GM19372 (cell line): ENCODE measurements around the gene RABAC1.
"Not testable (repeated sequence)": the region's sequence is repeated elsewhere in the genome, so short reads cannot be mapped to it uniquely, and the experiment has no call there.

Source experiments
- ATAC-seq: cut with Tn5 transposase; IDR thresholded peaks from one replicate; pipeline ENCODE4 v1.9.1; 2021; ENCODE audit warnings: mild to moderate bottlenecking, low read depth, moderate library complexity; ENCODE audit not compliant: unreplicated experiment

The RABAC1 gene, protein sequence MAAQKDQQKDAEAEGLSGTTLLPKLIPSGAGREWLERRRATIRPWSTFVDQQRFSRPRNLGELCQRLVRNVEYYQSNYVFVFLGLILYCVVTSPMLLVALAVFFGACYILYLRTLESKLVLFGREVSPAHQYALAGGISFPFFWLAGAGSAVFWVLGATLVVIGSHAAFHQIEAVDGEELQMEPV

DNA sequence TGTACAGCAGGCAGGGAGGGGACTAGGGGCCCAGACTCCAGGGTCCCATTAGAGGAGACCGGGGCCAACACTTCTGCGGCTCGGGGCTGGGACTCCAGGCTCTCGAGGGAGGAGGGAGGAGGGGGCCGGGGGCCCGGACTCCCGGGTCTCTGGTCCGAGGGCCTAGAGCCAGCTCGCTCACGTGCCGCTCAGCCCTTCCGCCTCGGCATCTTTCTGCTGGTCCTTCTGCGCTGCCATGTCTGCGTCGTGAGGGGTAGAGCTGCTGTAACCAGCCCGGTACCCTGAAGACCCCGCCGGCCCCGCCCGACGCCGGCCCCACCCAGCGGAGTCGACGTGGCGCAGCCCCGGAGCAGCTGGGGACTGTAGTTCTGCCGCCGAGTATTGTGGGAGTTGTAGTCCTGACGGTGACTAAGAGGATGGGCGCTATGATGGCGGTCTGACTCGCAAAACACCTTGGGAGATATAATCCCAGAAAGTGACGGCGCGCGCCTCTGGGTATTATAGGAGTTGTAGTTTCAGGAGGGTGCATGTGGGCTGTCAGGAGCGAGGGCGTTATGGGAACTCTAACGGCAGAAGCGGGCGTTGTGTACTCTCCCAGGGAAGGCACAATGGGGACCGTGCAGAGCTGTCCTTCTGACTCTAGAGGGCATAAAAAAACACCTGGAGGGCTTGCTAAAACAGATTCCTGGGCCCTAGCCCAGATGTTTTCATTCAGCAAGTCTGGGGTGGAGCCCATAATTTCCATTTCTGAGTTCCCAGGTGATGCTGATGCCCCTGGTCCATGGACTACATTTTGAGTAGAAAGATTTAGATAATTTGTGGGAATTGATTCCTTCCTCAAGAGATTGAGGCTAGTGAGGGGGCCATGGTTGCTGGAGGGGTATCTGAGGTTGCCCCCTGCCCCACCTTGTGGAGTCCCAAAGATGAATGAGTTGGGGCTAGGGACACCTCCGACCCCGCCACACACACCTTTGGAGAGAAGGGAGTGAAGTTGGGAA is at the start of gene RABAC1:
RABAC1 (minus strand) TSS at position 266 of the 998 bp plus-strand sequence; CDS start at position 237, 29 bp downstream.
- peak; percentile 74 for ATAC-seq

DNA sequence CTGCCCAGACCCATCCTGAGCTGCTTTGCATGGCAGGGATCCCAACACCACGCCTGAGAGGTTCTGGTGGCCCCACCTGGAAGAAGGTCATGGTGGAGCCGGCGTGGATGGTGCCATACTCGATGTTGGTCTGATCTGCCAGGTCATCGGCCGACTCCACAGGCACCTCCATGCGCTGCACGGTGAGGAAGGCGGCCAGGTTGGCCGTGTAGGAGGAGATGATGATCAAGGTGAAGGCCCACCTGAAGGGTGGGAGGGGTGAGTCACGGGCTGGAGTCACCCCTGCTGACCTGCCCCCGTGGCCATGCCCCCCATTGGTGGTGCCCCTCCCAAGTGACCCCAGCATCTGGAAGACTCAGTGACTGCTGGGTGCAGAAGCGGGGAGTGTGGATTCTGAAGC is 47.4 kb upstream of the RABAC1 start:
- ATAC-seq: no peak

DNA sequence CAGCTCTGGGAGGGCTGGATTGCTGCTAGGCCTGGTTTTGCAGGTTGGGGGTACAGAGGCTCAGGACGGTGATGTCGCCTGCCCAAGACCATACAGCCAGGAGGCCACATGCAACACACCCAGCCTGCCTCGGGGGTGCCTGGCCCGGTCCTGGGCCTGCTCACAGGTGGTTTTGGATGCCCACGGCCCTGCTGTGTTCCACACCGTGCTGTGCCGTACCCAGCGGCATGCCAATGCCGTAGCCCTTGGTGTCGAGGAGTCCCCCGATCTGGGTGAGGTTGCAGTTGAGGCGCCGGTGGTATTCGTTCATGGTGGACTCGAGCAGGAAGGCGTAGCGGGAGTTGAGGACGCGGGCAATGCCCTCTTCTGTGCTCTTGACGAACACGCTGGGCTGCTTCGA is 46.4 kb upstream of the RABAC1 start:
- no peak for ATAC-seq

DNA sequence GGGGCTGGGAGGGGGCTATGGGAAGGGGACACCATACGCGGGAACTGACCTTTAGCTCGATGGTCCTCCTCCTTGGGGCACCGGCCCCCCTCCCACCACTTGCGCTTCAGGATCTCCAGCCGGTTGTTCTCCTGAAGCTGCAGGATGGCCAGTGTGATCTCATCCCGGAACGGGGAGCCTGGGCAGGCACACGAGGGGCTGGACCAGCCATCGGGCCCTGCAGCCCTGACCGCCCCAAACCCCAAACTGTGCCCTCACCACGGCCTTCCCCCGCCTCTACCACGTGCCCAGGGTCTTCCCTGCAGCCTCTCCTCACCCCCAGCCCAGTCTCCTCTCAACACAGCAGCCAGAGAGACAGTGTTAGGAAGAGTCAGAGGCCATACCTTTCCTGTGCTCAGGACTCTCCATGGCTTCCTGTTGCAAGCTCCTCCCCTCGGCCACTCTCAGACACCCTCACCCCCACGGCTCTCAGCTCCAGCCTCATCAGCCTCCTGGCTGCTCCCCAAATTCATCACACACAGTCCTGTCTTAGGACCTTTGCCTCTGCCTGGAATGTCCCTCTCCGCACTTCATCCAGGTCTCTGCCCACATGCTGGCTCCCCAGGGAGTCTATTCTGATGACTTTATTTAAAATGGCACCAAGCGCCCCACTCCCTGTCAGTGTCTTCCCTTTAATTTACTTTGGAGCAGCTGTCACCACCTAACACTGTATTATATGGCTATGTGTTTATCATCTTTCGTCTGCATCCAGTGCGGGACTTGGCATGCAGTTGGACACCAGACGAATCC is 44.6 kb upstream of the RABAC1 start:
- ATAC-seq: no peak

DNA sequence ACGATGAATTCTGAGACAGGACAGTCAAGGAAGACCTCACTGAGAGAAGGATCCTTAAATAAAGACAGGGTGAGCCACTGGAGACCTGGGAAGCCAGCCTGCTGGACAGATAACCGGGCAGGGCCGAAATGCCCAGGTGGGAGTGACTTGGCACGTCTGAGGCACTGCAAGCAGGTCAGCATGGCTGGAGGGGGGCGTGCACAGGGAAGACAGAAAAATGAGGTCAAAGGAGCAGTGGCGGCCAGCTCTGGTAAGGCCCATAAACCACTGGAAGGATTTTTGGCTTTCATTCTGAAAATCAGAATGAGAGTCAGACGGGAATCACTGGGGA is 40.7 kb upstream of the RABAC1 start:
- no peak for ATAC-seq

DNA sequence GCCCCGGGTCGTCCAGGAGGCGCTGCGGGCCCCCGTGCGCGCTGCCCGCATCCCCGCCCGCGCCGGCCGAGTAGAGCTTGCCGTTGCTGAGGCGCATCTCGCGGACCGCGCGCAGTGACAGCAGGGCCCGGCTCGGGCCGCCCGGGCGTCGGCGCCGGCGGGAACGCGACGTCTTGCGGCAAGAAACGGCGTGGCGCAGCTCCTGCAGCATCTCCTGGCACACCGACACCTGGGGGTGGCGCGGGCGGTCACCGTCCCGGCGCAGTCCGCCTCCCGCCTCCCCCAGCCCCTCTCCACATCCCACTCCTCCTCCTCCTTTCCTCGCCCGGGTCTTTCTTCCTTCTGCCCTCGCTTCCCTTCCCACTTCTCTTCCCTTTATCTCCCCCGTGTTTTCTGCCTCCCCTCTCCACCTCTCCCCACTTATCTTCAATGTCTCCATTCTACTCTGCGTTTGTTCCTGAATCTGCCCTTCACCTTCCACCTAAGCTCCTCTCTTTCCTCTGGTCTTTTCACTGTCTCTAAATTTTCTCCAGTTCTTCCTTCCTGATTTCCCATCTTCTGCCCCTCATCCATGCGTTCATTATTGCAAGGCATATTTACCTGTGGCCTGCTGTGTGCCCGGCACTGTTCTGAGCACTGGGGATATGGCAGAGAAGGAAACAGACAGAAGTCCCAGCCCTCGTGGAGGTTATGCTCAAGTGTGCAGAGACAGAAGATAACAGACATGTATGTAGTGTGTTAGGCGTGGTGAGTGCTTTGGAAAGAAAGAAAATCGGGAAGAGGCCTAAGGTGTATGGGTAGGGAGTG is 40.2 kb upstream of the RABAC1 start:
- no peak for ATAC-seq

DNA sequence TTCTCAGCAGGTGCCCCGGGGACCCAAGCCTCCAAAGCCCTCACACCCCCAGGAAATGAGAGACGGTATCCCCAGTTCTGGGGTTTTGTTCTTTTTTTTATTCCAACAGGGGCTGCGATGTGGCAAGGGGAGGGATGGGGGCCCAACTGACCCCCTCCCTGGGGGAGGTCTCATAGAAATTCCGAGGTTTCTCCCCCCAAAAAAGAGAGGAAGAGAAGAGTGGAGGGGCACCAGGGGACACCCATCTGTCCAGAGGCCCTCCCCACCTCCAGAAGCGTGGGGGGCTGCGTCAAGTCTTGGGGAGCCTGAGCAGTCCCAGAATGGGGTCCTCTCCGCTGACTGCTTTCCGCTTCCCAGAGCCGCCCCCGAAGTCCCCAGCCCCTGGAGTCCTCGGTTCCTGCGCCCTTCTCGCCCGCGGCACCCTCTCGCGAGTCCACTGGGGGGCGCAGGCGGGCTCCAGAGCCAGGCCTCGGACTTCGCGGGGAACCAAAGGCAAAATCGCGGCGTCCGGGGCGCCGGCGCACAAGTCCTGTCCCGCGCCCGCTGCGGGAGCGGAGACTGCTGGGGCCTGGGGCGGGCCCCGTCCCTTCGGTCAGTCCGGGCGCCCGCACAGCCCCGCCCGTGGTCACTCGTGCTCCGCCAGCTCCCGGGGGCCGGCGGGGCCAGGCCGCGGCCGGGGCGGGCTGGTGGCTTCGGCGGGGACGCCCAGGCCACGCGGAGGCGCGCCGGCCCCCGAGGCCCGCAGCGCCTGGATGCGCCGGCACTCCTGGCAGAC is 39.3 kb upstream of the RABAC1 start:
- ATAC-seq: no peak

DNA sequence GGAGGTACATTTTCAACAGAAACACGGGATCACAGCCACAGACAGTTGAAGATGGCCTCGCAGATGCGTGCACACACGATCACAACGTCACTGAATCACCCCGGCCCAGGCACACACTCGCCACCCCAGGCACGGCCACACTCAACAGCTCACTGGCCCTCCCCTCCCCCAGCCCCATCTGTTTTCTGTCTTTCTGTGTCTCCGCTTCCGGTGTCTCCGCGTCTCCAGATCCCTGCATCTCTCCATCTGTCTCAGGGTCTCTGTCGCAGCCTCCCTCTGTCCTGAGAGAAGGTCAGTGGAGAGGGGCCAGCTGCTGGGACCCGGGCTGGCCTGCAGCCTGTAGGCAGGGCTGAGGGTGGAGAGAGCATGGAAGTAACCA is 38.7 kb upstream of the RABAC1 start:
- ATAC-seq: no peak

DNA sequence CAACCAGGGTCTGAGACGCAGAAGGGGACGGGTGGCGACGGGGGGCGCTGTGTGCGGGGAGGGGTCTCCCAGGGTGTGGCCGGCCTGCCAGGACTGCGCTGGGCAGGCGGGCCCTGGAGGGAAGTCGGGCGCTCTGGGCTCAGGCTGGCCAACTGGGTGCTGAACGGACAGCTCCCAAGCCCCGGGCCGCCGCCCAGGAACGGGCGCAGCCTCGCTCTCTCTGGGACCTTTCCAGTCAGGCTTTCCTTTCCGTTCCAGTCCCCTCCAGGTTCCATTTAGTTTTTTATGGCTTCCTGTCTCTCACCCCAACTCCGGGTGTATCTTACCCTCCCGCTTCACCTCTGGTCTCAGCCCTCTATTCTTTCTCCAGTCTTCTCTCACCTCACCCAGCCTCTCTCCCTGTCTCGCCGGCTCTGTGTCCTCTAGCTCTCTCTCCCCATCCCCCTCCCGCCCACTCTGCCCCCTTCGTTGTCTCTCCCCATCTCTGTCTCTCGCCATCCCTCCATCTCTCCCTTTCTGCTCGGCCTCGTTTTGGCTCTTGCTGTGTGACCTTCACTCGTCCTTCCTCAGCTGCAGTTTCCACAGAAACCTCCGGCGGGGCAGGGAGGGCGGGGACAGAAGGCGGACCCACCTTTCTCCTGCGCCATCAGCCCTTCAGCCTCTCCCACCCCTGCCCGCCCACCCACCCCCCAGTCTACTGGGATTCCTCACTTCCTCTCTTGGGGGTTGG is 38.2 kb upstream of the RABAC1 start:
- ATAC-seq: no peak

DNA sequence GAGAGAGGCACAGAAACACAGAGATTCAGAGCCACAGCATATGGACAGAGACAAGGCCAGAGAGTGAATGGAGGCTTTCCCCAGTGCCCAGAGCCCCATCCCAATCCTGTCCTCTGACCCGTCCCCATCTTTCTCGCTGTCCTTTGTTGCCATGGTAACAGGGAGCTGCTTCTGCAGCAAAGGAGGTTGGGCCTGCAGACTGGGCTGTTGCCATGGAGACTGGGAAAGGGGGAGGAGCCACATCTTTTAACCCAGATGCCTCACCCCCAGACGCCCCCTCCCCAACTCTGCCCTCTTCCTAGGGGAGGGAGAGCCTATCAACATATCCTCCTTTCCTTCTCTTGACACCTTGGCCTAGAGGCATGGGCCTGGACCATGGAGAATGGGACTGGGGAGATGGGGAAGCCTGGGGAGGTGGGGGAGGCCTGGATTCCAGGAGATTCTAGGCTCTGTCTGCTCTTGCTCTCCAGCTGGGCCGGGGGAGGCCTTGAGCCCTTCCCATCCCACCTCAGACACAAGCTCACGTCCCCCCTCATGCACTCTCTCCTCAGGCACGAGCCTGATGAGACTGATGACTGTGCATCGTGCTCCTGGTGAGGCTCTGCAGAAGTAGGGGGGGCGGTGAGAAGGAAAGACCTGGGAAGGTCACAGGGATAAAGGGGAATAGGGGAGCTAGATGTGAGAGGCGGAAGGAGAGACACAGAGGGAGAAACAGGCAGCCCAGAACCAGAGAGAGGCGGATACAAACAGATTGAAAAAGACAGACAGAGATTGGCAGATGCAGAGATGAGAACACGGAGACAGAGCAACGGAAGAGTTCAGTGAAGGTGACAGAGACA is 37.1 kb upstream of the RABAC1 start:
- ATAC-seq: no peak

DNA sequence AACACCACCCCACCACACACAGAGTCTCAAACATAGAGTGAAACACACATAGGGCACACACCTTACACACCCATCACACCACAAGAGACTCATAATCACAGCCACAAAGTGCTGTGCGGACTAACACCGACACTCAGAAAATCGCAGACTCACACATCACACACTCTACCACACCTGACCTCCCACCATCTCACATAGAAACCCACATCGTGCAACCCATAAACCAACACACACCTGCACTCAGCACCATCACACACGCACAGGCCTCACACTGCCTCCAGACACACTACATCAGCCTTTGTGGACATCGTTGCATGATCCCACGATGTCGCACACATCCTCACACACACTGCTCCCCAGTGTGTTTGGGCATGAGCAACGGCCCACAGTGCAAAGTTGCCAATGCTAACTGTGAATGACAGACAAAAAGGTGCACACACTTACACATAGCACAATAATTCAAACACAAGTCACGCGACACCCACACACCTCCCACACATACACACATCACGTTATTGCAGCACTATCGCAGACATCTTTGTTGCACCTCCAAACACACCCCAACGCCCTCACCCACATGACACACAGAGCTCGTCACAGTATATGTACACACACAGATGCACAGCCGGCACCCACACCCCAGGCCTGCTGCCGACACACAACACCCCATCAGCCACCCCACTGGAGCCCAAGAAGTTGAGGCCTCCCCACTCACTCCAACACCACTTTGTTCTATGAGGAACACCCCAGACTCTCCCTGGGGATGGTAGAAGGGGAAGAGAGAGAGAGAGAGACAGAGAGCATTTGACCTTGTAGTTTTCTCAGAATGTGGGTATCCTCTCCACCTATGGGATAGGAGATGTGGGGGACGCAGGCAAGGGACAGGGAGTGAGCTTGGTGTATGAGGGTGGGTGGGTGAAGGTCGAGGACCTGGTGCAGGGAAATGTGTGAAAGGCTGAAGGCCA is 36.2 kb upstream of the RABAC1 start:
- ATAC-seq: no peak

DNA sequence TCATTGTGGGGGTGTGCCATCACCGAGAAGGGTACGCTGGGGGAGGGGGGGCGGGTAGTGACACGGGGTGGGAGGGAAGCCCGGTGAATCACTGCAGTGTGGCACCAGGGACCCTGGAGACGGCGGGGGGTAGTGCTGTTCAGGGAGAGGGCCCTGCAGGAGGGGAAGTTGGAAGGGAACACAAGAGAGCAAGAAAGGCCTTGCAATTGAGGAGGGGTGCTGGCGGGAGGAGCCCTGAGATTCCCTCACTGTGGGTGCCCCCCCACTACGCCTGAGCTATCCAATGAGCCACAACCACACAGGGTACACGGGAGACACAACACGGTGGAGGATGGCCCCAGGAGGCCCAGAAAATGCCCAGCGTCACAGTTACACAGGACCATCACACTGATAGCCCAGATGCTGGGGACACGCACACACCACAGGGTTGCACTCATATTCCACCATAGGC is 35.4 kb upstream of the RABAC1 start:
- ATAC-seq: no peak

DNA sequence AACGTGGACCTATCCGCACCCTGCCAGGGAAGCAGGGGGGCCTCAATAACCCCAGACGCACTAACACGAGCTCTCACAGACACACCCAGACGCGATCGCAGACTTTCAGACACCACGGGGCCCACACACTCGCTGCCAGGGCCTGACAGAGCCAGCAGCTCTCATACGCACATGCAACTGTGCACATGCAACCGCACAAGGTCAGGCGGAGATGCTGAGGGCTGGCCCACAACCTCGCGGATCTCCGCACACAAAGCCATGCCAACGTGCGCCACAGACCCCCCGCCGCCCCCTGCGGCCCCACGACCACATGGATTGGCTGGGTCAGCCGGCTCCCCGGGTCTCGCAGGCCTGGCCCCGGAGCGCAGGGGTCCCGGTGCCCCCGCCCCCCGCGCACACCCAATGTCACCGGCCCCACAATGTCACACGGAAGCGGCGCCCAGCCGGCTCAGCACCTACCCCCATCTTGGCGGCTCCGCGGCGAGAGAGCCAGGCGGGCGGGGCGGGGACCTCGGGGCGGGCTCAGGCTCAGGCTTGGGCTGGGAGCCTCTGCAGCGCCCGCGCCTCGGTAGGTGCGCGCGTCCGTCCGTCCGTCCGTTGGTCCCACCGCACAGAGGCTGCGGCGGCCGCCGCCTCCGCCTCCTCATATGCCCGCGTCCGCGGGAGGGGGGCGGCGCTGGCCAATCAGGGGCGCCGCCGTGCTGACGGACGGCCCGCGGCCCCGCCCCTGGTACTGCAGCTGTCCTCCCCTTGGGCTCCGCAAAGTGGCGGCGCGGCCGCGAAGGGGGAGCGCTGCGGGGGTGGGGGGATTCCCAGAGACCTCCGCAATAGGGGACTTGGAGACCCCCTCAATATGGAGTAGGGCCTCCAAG is 34.7 kb upstream of the RABAC1 start, which contains the start of gene ATP1A3:
ATP1A3 (minus strand) TSS at position 619 of the 872 bp plus-strand sequence; CDS start at position 465, 154 bp downstream.
- peak; percentile 71 for ATAC-seq

DNA sequence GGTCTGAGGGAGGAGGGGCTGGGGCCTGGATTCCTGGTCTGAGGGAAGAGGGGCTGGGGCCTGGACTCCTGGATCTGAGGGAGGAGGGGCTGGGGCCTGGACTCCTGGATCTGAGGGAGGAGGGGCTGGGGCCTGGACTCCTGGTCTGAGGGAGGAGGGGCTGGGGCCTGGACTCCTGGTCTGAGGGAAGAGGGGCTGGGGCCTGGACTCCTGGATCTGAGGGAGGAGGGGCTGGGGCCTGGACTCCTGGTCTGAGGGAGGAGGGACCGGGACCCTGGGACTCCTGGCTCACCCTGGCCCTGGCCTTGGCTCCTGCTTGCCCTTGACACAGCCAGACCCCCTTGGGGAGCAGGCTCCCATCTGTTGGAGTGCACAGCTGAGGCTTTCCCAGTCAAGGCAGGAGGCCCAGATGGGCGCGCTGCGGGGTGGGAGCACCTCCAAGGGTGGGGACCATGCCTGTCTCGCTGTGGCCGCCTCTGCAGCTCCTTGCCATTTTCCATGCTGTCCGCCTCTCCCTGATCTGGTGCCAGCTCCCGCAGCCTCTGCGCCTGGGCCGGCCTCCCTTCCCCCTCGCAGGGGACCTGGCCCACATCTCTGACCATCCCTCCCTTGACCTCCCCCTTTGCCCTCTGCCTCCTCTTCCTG is 32.9 kb upstream of the RABAC1 start:
- ATAC-seq: not testable (repeated sequence)

DNA sequence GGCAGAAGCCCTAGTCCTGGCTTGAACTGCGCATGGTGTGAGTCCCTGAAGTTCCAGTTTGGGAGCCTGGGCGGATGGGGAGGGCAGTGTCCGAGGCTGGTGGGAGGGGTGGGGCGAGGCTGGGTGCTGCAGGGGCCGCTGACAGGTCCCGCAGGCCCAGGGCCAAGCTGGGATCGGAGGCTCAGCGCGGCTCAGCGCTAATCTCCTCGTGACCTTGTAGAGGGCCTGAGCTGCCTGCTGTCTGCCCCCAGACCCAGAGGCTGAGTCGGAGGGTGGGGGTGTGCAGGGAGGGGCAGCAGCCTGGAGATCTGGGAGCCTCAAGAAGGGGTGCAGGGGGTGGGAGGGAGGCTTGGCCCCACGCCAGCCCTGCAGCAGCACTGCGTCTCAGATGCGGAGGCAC is 31.9 kb upstream of the RABAC1 start:
- no peak for ATAC-seq
